ENCODE measurements around the gene H19.

DNA sequence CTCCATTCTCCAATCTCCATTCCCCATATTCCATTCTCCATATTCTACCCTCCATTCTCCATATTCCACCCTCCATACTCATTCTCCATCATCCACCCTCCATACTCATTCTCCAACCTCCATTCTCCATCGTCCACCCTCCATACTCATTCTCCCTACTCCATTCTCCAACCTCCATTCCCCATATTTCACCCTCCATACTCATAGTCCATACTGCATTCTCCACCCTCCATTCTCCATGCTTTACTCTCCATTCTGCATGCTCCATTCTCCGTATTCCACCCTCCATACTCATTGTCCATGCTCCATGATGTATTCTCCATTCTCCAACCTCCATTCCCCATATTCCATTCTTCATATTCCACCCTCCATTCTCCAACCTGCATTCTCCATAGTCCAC, 44.3 kb upstream of the H19 start:
- TF ChIP-seq ZNF121 (tag by site-specific recombination; IDR thresholded peaks at IDR 0.05) (no peak), ZEB2 (tag by site-specific recombination; IDR thresholded peaks at IDR 0.05) (no peak), ZNF707 (tag by site-specific recombination; IDR thresholded peaks at IDR 0.05) (no peak), ZNF792 (tag by site-specific recombination; IDR thresholded peaks at IDR 0.05) (no peak)
- TF ChIP-seq, protein P1, sequence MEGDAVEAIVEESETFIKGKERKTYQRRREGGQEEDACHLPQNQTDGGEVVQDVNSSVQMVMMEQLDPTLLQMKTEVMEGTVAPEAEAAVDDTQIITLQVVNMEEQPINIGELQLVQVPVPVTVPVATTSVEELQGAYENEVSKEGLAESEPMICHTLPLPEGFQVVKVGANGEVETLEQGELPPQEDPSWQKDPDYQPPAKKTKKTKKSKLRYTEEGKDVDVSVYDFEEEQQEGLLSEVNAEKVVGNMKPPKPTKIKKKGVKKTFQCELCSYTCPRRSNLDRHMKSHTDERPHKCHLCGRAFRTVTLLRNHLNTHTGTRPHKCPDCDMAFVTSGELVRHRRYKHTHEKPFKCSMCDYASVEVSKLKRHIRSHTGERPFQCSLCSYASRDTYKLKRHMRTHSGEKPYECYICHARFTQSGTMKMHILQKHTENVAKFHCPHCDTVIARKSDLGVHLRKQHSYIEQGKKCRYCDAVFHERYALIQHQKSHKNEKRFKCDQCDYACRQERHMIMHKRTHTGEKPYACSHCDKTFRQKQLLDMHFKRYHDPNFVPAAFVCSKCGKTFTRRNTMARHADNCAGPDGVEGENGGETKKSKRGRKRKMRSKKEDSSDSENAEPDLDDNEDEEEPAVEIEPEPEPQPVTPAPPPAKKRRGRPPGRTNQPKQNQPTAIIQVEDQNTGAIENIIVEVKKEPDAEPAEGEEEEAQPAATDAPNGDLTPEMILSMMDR (tag by site-specific recombination; IDR thresholded peaks at IDR 0.05): no peak
- TF ChIP-seq, protein P2, sequence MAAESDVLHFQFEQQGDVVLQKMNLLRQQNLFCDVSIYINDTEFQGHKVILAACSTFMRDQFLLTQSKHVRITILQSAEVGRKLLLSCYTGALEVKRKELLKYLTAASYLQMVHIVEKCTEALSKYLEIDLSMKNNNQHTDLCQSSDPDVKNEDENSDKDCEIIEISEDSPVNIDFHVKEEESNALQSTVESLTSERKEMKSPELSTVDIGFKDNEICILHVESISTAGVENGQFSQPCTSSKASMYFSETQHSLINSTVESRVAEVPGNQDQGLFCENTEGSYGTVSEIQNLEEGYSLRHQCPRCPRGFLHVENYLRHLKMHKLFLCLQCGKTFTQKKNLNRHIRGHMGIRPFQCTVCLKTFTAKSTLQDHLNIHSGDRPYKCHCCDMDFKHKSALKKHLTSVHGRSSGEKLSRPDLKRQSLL (tag by site-specific recombination; IDR thresholded peaks at IDR 0.05): no peak; the same call in 1 of the 2 replicates
